GM12875 (cell line): Measurements from ENCODE around the gene ISYNA1.

Source experiments
- H3K4me3 ChIP-seq: one replicate; pipeline ENCODE4 v1.5.1; 2011; ENCODE audit warnings: low read depth, low read length, control low read depth
- TF ChIP-seq, protein P1 (sequence below): IDR thresholded peaks from 2 replicates; pipeline ENCODE4 v1.5.1; 2011; ENCODE audit warnings: low read depth, mild to moderate bottlenecking, control low read depth, inconsistent platforms, low read length, moderate library complexity, borderline replicate concordance; ENCODE audit not compliant: insufficient read depth

Gene ISYNA1

DNA sequence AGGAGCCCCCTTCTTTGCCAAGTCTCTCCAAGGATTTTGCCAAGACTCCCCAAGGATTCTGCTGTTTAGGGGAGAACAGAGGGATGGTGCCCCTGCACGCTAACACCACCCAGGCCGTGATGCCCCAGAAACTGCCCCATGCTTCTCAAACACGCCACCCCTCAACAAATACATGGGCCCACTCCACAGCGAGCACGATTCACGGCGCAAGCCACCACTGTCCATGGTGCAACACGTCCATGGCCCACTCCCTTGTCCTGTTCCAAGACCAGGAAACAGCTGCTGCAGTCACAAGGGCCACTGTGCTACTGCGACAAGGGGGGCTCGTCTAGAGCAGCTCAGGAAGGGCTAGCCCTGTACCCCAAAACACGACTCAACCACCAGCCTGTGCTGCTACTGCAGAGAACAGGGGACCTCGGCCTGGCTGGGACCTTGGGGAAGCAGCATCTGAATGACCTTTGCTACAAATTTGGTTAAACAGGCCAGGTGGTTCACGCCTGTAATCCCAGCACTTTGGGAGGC, 36.5 kb upstream of the ISYNA1 start:
- TF ChIP-seq, protein P1, sequence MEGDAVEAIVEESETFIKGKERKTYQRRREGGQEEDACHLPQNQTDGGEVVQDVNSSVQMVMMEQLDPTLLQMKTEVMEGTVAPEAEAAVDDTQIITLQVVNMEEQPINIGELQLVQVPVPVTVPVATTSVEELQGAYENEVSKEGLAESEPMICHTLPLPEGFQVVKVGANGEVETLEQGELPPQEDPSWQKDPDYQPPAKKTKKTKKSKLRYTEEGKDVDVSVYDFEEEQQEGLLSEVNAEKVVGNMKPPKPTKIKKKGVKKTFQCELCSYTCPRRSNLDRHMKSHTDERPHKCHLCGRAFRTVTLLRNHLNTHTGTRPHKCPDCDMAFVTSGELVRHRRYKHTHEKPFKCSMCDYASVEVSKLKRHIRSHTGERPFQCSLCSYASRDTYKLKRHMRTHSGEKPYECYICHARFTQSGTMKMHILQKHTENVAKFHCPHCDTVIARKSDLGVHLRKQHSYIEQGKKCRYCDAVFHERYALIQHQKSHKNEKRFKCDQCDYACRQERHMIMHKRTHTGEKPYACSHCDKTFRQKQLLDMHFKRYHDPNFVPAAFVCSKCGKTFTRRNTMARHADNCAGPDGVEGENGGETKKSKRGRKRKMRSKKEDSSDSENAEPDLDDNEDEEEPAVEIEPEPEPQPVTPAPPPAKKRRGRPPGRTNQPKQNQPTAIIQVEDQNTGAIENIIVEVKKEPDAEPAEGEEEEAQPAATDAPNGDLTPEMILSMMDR, result no peak

DNA sequence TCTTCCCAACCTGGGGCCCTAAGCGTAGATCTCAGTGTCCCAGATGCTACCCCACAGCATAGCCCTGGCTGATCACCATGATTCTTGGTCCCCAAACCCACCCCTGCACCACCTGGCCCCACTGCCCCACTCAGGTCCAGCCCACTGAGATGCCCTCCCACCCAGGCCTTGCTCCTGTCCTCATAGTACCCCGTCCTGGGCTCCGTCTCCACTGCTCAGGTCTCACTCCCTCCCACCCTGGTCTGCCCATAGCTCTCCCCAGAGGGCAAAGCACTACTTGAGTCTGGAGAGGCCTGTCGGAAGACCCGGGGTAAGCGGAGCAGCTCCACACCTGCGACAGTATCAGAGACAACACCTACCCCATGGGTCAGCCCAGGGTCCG, 35.8 kb upstream of the ISYNA1 start:
- TF ChIP-seq, protein P1, result no peak
- H3K4me3 ChIP-seq, result no peak overlapping the region

More for the DNA sequence above, 36.5 kb upstream of the ISYNA1 start:
- no peak overlapping the region for H3K4me3 ChIP-seq

DNA sequence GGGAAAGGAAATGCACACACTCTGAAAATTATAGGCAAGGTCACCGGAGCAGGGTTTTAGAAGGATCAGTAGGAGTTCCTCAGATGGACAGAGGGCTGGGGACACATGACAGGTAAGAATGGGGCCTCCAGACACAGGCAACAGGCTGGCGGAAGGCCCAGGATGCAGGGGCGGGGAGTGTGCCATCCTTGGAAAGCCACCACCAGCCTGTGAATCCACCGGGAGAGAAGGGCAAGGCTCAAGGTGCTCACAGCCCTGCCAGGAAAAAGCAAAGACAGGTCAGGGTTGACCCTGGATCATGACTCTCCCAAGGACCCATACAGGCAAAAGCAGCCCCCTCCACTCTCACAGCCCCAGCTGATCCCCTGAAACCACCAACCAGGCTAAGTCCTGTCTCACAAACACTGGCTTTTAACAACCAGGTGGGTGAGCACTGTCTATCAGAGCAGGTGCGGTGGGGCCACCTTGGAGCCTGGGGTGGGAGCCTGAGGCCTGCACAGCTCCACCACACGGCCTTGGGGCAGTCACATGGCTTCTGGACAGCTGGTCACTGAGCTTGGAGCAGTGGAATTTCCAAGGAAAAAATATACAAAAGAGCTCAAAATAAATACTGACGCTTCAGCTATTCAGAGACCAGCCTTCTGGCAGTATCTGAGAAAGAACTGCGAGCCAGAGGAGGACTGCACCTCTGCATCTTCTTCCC, 35.2 kb upstream of the ISYNA1 start:
- no peak overlapping the region for H3K4me3 ChIP-seq
- TF ChIP-seq, protein P1, result no peak

DNA sequence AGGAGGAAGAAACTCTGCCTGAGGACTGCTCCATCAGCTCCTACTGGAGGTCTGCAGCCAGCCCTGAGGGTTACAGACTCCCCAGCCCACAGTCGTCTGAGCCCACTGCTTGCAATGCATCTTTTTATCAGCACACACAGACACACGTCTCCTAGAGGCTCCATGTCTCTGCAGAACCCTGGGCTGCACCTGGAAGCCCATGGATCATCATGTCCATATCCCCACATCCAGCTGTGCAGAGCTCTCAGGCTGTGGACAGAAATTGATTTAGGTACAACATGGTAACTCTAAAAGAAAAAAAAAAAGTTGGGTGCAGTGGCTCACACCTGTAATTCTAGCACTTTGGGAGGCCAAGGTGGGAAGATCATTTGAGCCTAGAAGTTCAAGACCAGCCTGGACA, 32.9 kb upstream of the ISYNA1 start:
- no peak overlapping the region for H3K4me3 ChIP-seq
- TF ChIP-seq, protein P1, result no peak

DNA sequence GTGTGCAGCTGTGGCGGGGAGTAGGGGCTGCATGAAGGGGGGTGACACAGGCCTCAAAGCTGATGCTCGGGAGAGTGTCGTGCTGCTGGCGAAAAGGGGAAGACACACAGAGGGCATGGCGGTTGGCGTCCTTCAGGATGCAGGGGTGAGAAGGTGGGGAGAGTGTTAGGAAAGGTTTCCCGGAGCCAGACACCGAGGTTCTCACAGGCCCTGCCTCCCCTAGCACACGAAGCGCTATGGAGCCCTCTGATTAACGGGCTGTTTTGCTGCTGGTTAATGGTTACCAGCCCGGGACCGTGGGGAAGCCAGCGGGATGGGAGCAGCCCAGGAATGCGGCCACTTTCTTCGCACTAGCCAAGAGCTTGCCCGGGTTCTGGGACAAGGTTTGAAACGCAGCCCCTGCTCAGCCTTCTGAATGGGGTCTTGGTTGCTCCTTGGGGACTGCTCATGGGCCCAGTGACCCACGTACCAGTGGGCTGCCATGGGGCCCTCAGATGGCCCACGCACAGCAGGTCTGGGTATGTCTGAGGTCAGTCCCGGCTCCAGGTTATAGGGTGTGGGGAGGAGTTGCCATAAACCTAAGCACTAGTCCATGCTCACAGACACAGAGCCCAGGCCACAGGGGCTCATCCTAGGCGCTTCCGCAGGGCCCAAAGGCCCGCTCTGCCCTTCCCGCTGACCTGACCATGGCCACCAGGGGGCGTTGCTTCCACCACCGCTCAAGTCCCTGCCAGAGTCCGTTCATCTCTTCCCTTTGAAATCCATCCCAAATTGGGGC, 31.3 kb upstream of the ISYNA1 start:
- TF ChIP-seq, protein P1, result peak; percentile 88
- H3K4me3 ChIP-seq, result no peak overlapping the region

DNA sequence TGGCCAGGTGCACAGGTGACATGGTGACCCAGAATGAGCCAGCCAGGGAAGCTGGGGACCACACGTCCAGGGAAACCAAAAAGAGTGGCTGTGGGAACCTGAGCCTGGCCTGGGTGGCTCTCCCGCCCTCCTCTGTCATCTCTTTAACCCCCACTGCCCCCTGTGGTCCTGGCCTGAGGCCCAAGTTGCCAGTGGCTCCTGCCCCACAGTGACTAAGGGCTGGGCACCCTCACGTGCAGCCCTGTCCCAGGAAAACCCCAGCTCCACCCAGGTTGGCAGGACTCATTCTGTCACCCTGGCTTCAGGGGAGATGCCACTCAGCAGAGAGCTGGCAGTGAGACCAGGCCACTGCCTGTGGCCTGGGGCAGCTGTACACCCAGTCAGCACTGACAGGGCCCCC, 30.6 kb upstream of the ISYNA1 start:
- H3K4me3 ChIP-seq, result no peak overlapping the region

More for the DNA sequence above, 30.6 kb upstream of the ISYNA1 start:
- TF ChIP-seq, protein P1, result no peak
